ENCODE data around the gene PTAFR.

PTAFR gene

DNA sequence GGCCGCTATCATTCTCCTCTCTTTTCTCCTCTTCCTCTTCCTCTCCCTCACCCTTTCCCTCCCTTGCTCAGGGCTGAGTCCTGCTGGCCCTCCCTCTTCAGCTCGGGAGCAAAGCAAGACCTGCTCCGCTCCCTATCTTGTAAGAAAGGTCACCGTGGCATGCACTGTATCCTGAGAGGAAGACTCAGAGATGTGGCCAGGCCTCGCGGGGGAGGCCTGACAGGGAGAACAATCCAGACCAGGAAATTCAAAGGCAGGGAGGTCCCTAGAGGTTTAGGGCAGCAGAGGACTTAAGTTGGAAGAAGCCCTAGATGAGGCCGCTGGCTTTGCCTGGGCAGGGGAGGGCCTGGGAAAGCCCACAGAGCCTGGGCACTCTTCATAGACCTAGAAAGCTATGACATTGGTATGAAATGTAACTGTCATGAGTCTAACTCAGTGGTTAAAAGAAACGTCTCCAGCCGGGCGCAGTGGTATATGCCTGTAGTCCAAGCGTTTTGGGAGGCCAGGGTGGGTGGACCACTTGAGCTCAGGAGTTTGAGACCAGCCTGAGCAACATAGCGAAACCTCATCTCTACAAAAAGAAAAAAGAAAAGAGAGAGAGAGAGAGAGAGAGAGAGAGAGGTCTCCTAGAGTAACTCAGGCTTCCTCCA is 14.6 kb upstream of the PTAFR start:
- H3K4me3 ChIP-seq (ENCODE audit: low read depth, low read length): no peak overlapping the region
- no peak overlapping the region for H3K27ac ChIP-seq
- H3K9ac ChIP-seq: no peak overlapping the region

GRCh38 chr1:28190337-28190979 is 14.0 kb upstream of the PTAFR start:
- Histone ChIP-seq H3K9ac (no peak overlapping the region), H3K4me2 (ENCODE audit: low read length) (no peak overlapping the region), H3K4me3 (ENCODE audit: low read depth, low read length) (no peak overlapping the region), H3K4me1 (no peaks in the 10 kb centered on the region), H3K79me2 (no peaks in the 10 kb centered on the region), H3K27me3 (ENCODE audit: control insufficient read depth, insufficient read depth, low read length) (no peaks in the 10 kb centered on the region), H3K9me3 (ENCODE audit: control insufficient read depth, low read length) (no peaks in the 10 kb centered on the region), H2AFZ (no peak overlapping the region), H3K27ac (no peak overlapping the region), H3K36me3 (ENCODE audit: control insufficient read depth, insufficient read depth, low read length) (no peaks in the 10 kb centered on the region)
- TF ChIP-seq CTCF (IDR thresholded peaks at IDR 0.05): no peak

More for the DNA sequence above, 14.6 kb upstream of the PTAFR start:
- Histone ChIP-seq H3K4me2 (ENCODE audit: low read length) (no peak overlapping the region), H3K79me2 (no peaks in the 10 kb centered on the region), H3K4me1 (no peaks in the 10 kb centered on the region), H3K27me3 (ENCODE audit: control insufficient read depth, insufficient read depth, low read length) (no peaks in the 10 kb centered on the region), H3K9me3 (ENCODE audit: control insufficient read depth, low read length) (no peaks in the 10 kb centered on the region), H3K36me3 (ENCODE audit: control insufficient read depth, insufficient read depth, low read length) (no peaks in the 10 kb centered on the region), H2AFZ (no peak overlapping the region)
- no peak for TF ChIP-seq CTCF (IDR thresholded peaks at IDR 0.05)

- no peak overlapping the region for H3K4me2 ChIP-seq (ENCODE audit: low read length)
- H3K27ac ChIP-seq: no peak overlapping the region
- H3K4me3 ChIP-seq (ENCODE audit: low read depth, low read length): no peak overlapping the region
- H2AFZ ChIP-seq: no peak overlapping the region
- no peak for TF ChIP-seq CTCF (IDR thresholded peaks at IDR 0.05)
- H3K27me3 ChIP-seq (ENCODE audit: control insufficient read depth, insufficient read depth, low read length): no peaks in the 10 kb centered on the region
- H3K9me3 ChIP-seq (ENCODE audit: control insufficient read depth, low read length): no peaks in the 10 kb centered on the region
- H3K36me3 ChIP-seq (ENCODE audit: control insufficient read depth, insufficient read depth, low read length): no peaks in the 10 kb centered on the region
- H3K79me2 ChIP-seq: no peaks in the 10 kb centered on the region
- H3K9ac ChIP-seq: no peak overlapping the region
- no peaks in the 10 kb centered on the region for H3K4me1 ChIP-seq
These were observed 8.6 kb upstream of the PTAFR start for GRCh38 chr1:28185071-28185470.

DNA sequence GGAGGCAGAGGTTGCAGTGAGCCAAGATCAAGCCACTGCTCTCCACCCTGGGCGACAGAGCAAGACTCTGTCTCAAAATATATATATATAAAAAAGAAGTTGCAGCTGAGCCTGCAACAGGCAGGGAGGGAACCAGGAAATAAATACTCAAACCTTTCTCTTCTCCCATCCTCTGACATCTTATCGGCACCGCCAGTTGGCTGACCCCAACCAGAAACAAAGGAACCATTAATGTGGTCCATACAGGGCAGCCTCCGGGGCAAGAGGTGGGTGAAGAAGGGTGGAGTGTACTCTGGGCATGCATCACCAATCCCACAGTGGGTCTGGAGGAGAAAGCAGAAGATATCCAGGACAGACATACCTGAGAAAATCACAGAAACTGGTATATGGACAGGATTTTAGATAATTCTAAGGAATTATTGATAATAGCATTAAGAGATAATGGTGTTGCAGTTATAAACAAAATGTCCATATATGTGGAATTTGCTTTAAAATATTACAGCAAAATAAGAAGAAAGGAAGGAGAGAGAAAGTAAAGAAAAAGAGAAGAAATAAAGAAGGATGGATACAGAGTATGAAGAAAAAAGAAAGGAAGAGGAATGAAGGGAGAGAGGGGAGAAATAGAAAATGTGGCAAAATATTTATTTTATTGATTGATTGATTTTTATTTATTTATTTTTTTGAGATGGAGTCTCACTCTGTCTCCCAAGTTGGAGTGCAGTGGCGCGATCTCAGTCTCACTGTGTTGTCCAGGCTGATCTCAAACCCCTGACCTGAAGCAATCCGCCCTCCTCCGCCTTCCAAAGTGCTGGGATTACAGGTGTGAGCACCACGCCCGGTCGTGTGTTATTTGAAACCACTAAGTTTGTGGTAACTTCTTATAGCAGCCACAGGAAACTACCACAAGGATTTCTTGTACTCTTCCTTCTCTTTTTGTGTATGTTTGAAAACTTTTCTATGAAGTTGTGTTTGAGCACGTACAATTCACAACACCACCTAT is 4.1 kb upstream of the PTAFR start:
- Histone ChIP-seq H3K36me3 (ENCODE audit: control insufficient read depth, insufficient read depth, low read length) (no peaks in the 10 kb centered on the region), H3K4me1 (no peaks in the 10 kb centered on the region), H3K79me2 (no peaks in the 10 kb centered on the region), H3K9ac (no peak overlapping the region), H3K4me2 (ENCODE audit: low read length) (no peak overlapping the region), H3K9me3 (ENCODE audit: control insufficient read depth, low read length) (no peaks in the 10 kb centered on the region), H2AFZ (no peak overlapping the region), H3K27me3 (ENCODE audit: control insufficient read depth, insufficient read depth, low read length) (no peaks in the 10 kb centered on the region), H3K4me3 (ENCODE audit: low read depth, low read length) (no peak overlapping the region), H3K27ac (no peak overlapping the region)
- TF ChIP-seq CTCF (IDR thresholded peaks at IDR 0.05): no peak
